Measurements from ENCODE around the gene SCN10A.

Gene SCN10A

DNA sequence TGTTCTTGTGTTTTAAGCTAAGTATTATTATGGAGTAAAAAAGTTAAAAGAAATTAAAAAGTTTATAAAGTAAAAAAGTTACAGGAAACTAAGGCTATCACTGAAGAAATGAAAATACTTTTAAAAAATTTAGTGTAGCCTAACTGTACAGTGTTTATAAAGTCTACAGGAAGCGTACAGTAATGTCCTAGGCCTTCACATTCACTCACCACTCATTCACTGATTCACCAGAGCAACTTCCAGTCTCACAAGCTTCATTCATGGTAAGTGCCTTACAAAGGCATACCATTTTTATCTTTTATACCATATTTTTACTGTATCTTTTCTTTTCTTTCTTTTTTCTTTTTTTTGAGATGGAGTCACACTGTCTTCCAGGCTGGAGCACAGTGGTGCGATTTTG is 125.8 kb downstream of the SCN10A start:
- no peaks in the 10 kb centered on the region for H3K27me3 ChIP-seq (ENCODE audit: low read length)
- H3K9me3 ChIP-seq (ENCODE audit: insufficient read depth, low read length), result no peaks in the 10 kb centered on the region

DNA sequence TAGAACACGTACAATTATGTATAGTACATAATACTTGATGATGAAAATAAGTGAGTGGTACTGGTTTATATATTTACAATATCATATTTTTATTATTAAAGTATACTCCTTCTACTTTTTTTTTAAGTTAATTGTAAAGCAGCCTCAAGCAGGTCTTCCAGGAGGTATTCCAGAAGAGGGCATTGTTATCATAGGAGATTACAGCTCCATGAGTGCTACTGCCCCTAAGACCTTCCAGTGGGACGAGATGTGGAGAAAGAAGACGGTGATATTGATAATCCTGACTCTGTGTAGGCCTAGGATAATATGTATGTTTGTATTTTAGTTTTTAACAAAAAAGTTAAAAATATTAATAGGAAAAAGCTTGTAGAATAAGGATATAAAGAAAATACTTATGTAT is 126.2 kb downstream of the SCN10A start:
- H3K27me3 ChIP-seq (ENCODE audit: low read length), result no peaks in the 10 kb centered on the region
- H3K36me3 ChIP-seq (ENCODE audit: low read length), result no peaks in the 10 kb centered on the region
- H3K9ac ChIP-seq (ENCODE audit: low read length), result no peak overlapping the region
- no peak overlapping the region for H3K4me3 ChIP-seq (ENCODE audit: insufficient read depth, low read length, poor library complexity, severe bottlenecking)
- no peaks in the 10 kb centered on the region for H3F3A ChIP-seq (ENCODE audit: insufficient read depth)
- H3K79me2 ChIP-seq (ENCODE audit: insufficient read depth, low read length), result no peaks in the 10 kb centered on the region
- H3K4me2 ChIP-seq (ENCODE audit: low read depth, low read length, poor library complexity, severe bottlenecking), result no peak overlapping the region
- no peaks in the 10 kb centered on the region for H3K9me2 ChIP-seq (replicated peaks; ENCODE audit: insufficient read depth, low read length)
- H4K20me1 ChIP-seq (ENCODE audit: low read depth, low read length), result no peaks in the 10 kb centered on the region
- H3K9me3 ChIP-seq (ENCODE audit: insufficient read depth, low read length), result no peaks in the 10 kb centered on the region
- H2AFZ ChIP-seq (ENCODE audit: low read depth, low read length, severe bottlenecking), result no peak overlapping the region
- H3K27ac ChIP-seq (ENCODE audit: low read depth, low read length), result no peak overlapping the region
- TF ChIP-seq, protein P1, sequence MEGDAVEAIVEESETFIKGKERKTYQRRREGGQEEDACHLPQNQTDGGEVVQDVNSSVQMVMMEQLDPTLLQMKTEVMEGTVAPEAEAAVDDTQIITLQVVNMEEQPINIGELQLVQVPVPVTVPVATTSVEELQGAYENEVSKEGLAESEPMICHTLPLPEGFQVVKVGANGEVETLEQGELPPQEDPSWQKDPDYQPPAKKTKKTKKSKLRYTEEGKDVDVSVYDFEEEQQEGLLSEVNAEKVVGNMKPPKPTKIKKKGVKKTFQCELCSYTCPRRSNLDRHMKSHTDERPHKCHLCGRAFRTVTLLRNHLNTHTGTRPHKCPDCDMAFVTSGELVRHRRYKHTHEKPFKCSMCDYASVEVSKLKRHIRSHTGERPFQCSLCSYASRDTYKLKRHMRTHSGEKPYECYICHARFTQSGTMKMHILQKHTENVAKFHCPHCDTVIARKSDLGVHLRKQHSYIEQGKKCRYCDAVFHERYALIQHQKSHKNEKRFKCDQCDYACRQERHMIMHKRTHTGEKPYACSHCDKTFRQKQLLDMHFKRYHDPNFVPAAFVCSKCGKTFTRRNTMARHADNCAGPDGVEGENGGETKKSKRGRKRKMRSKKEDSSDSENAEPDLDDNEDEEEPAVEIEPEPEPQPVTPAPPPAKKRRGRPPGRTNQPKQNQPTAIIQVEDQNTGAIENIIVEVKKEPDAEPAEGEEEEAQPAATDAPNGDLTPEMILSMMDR (IDR thresholded peaks at IDR 0.05; ENCODE audit: insufficient read depth, low read length, poor library complexity, severe bottlenecking), result no peak
- no peak for TF ChIP-seq EZH2phosphoT487 (conservative IDR thresholded peaks at IDR 0.05; ENCODE audit: low read length)

More for the DNA sequence above, 125.8 kb downstream of the SCN10A start:
- H3K9ac ChIP-seq (ENCODE audit: low read length), result no peak overlapping the region
- no peak overlapping the region for H3K4me2 ChIP-seq (ENCODE audit: low read depth, low read length, poor library complexity, severe bottlenecking)
- H3F3A ChIP-seq (ENCODE audit: insufficient read depth), result no peaks in the 10 kb centered on the region
- H3K79me2 ChIP-seq (ENCODE audit: insufficient read depth, low read length), result no peaks in the 10 kb centered on the region
- TF ChIP-seq, protein P1 (IDR thresholded peaks at IDR 0.05; ENCODE audit: insufficient read depth, low read length, poor library complexity, severe bottlenecking), result no peak
- no peak for TF ChIP-seq EZH2phosphoT487 (conservative IDR thresholded peaks at IDR 0.05; ENCODE audit: low read length)
- no peaks in the 10 kb centered on the region for H4K20me1 ChIP-seq (ENCODE audit: low read depth, low read length)
- H2AFZ ChIP-seq (ENCODE audit: low read depth, low read length, severe bottlenecking), result no peak overlapping the region
- no peaks in the 10 kb centered on the region for H3K36me3 ChIP-seq (ENCODE audit: low read length)
- H3K9me2 ChIP-seq (replicated peaks; ENCODE audit: insufficient read depth, low read length), result no peaks in the 10 kb centered on the region
- no peak overlapping the region for H3K4me3 ChIP-seq (ENCODE audit: insufficient read depth, low read length, poor library complexity, severe bottlenecking)
- H3K27ac ChIP-seq (ENCODE audit: low read depth, low read length), result no peak overlapping the region

DNA sequence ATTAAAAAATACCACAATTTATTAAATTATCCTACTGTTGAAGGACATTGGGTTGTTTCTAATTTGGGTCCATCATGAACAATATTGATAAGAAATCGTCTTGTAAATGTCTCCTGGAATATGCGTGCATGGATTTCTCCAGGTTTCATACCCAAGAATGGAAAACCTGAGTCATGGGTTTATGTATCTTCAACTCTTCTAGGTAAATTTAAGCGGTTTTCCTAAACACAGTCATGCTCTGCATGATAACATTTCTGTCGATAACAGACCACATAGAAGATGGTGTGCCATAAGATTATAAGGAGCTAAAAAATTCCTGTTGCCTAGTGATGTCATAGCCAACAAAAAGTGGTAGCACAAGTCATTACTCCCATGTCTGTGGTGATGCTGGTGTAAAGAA is 126.7 kb downstream of the SCN10A start:
- H3K36me3 ChIP-seq (ENCODE audit: low read length), result no peaks in the 10 kb centered on the region
- H4K20me1 ChIP-seq (ENCODE audit: low read depth, low read length), result no peaks in the 10 kb centered on the region
- H3K9me2 ChIP-seq (replicated peaks; ENCODE audit: insufficient read depth, low read length), result no peaks in the 10 kb centered on the region
- H3K9me3 ChIP-seq (ENCODE audit: insufficient read depth, low read length), result no peaks in the 10 kb centered on the region
- no peaks in the 10 kb centered on the region for H3F3A ChIP-seq (ENCODE audit: insufficient read depth)
- H3K27ac ChIP-seq (ENCODE audit: low read depth, low read length), result no peak overlapping the region
- no peaks in the 10 kb centered on the region for H3K27me3 ChIP-seq (ENCODE audit: low read length)
- H3K9ac ChIP-seq (ENCODE audit: low read length), result no peak overlapping the region
- H3K4me3 ChIP-seq (ENCODE audit: insufficient read depth, low read length, poor library complexity, severe bottlenecking), result no peak overlapping the region
- H3K79me2 ChIP-seq (ENCODE audit: insufficient read depth, low read length), result no peaks in the 10 kb centered on the region
- no peak overlapping the region for H3K4me2 ChIP-seq (ENCODE audit: low read depth, low read length, poor library complexity, severe bottlenecking)
- H2AFZ ChIP-seq (ENCODE audit: low read depth, low read length, severe bottlenecking), result no peak overlapping the region
- TF ChIP-seq EZH2phosphoT487 (conservative IDR thresholded peaks at IDR 0.05; ENCODE audit: low read length), result no peak
- TF ChIP-seq, protein P1 (IDR thresholded peaks at IDR 0.05; ENCODE audit: insufficient read depth, low read length, poor library complexity, severe bottlenecking), result no peak
